Natural killer cell treated with Interleukin-12 subunit alpha and Interleukin-12 subunit beta and Interleukin-15 and Interleukin-18, amount 100 ng/mL, for 72 hours (primary cell): Measurements from ENCODE around the gene GUCY2D. TPM values are rescaled to one million over a fixed set of nuclear protein-coding genes. Genes with fewer than 3 reads are reported as not detected.

ENCODE experiments used
- ATAC-seq, 2 donors: fragments of 150-1000 bp; cut with Tn5 transposase in 1 of 2; sonication (Bioruptor Pico), chemical (Tn5 transposase) in 1 of 2; 2 replicates each; pipeline ENCODE4 v1.10.0; 2021
- DNase-seq: peaks from one replicate; pipeline ENCODE4 v3.0.0; 2022; ENCODE audit warnings: low spot score
- H3K27ac Mint-ChIP-seq, 2 donors: 1 replicate in 1 of 2; 2 replicates in 1 of 2; pipeline ENCODE4 v1.8.0; 2022; ENCODE audit warnings: mixed read lengths in 2 of 2, mild to moderate bottlenecking in 1 of 2, moderate library complexity in 1 of 2
- H3K27me3 Mint-ChIP-seq, 2 donors: 1 replicate in 1 of 2; 2 replicates in 1 of 2; pipeline ENCODE4 v1.8.0; 2022; ENCODE audit warnings: mixed read lengths in 2 of 2
- H3K36me3 Mint-ChIP-seq: one replicate; pipeline ENCODE4 v1.8.0; 2022; ENCODE audit warnings: mixed read lengths
- H3K4me1 Mint-ChIP-seq, 2 donors: 1 replicate in 1 of 2; 2 replicates in 1 of 2; pipeline ENCODE4 v1.8.0; 2022; ENCODE audit warnings: low read depth in 2 of 2, mixed read lengths in 2 of 2, mild to moderate bottlenecking in 1 of 2
- H3K4me3 Mint-ChIP-seq: one replicate; pipeline ENCODE4 v1.8.0; 2022; ENCODE audit warnings: mixed read lengths
- H3K9me3 Mint-ChIP-seq: 2 replicates; pipeline ENCODE4 v1.8.0; 2022; ENCODE audit warnings: mixed read lengths
- total RNA-seq, 2 donors: library from RNA; stranded (reverse); gene quantifications; one replicate each; pipeline ENCODE4 v1.2.3, GENCODE V29; 2022

Gene GUCY2D
- total RNA-seq, 2 donors from 2014 or later: not detected

- peaks cover 12% of the 10 kb centered on the region for H3K36me3 Mint-ChIP-seq
- no peak overlapping the region for H3K4me3 Mint-ChIP-seq
- peaks cover 4% of the 10 kb centered on the region for H3K9me3 Mint-ChIP-seq
- no peak overlapping the region for H3K27ac Mint-ChIP-seq
- H3K27me3 Mint-ChIP-seq: peaks cover 5 to 23% of the 10 kb centered on the region in 2 donors
- ATAC-seq (no peak), DNase-seq (no peak)
- no peaks in the 10 kb centered on the region for H3K4me1 Mint-ChIP-seq
Measured at GRCh38 chr17:7977805-7978204, 24.6 kb upstream of the GUCY2D start.

GRCh38 chr17:7982173-7982572, 20.2 kb upstream of the GUCY2D start:
- no peaks in the 10 kb centered on the region for H3K4me1 Mint-ChIP-seq
- no peaks in the 10 kb centered on the region for H3K9me3 Mint-ChIP-seq
- DNase-seq: no peak
- peaks cover 2 to 8% of the 10 kb centered on the region in 2 donors for H3K27me3 Mint-ChIP-seq
- H3K4me3 Mint-ChIP-seq: peak overlapping the region; percentile 14
- H3K27ac Mint-ChIP-seq: no peak overlapping the region
- no peaks in the 10 kb centered on the region for H3K36me3 Mint-ChIP-seq
- peak in 1 of 2 donors; percentile 53 for ATAC-seq

DNA sequence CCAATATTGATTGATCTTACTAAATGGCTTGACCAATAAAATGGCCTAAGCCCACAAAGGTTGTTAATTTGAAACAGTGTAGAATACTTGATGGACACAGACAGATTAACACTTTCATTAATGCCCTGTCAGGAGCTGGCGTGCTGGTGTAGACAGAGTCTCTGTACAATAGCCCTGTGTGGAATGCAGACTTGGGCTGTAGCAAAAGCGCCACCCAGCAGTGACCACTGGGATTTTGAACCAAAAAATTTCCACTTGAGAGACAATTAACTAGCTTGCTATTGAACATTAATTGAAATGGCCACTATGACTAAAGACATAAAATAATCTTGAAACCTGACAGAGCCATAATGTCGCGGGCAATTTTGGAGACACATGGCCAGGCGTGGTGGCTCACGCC, 19.7 kb upstream of the GUCY2D start:
- H3K36me3 Mint-ChIP-seq: no peaks in the 10 kb centered on the region
- no peak overlapping the region for H3K4me3 Mint-ChIP-seq
- H3K9me3 Mint-ChIP-seq: no peaks in the 10 kb centered on the region
- H3K4me1 Mint-ChIP-seq: no peaks in the 10 kb centered on the region
- H3K27me3 Mint-ChIP-seq: peaks cover 2 to 4% of the 10 kb centered on the region in 2 donors
- DNase-seq: no peak
- ATAC-seq: no peak
- no peak overlapping the region for H3K27ac Mint-ChIP-seq

DNA sequence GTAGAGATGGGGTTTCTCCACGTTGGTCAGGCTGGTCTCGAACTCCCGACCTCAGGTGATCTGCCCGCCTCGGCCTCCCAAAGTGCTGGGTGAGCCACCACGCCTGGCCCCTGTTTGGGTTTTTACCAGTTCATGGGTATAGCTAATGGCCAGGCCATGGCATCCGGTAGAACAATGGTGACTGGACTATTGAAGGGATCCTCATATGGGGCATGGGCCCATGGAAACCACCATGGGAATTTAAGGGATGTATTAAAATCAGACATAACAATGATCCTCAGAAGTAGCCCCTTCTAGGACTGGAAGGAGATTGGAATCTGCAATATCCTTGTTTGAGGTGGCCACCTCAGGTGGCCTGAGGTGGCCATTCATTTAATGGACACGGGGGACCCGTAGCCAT, 17.5 kb upstream of the GUCY2D start:
- no peaks in the 10 kb centered on the region for H3K27me3 Mint-ChIP-seq
- no peaks in the 10 kb centered on the region for H3K9me3 Mint-ChIP-seq
- peaks cover 10% of the 10 kb centered on the region in 2 donors for H3K4me1 Mint-ChIP-seq
- no peak overlapping the region for H3K27ac Mint-ChIP-seq
- no peaks in the 10 kb centered on the region for H3K36me3 Mint-ChIP-seq
- ATAC-seq (no peak), DNase-seq (no peak)
- no peak overlapping the region for H3K4me3 Mint-ChIP-seq

GRCh38 chr17:7987112-7987893, 15.1 kb upstream of the GUCY2D start:
- Mint-ChIP-seq H3K4me3 (no peak overlapping the region), H3K27ac (peak overlapping the region in 1 of 2 donors; percentile 73), H3K36me3 (no peaks in the 10 kb centered on the region), H3K9me3 (no peaks in the 10 kb centered on the region), H3K27me3 (no peaks in the 10 kb centered on the region), H3K4me1 (peaks cover 20% of the 10 kb centered on the region in 2 donors)
- ATAC-seq (no peak), DNase-seq (no peak)

GRCh38 chr17:7988750-7989178, 13.7 kb upstream of the GUCY2D start:
- DNase-seq: no peak
- peaks cover 20 to 23% of the 10 kb centered on the region in 2 donors for H3K4me1 Mint-ChIP-seq
- no peaks in the 10 kb centered on the region for H3K27me3 Mint-ChIP-seq
- H3K4me3 Mint-ChIP-seq: no peak overlapping the region
- H3K9me3 Mint-ChIP-seq: no peaks in the 10 kb centered on the region
- ATAC-seq: peak; percentile 49 to 54
- H3K27ac Mint-ChIP-seq: peak overlapping the region; percentile 73 to 86
- H3K36me3 Mint-ChIP-seq: no peaks in the 10 kb centered on the region

GRCh38 chr17:7989781-7990655, 12.4 kb upstream of the GUCY2D start:
- Mint-ChIP-seq H3K9me3 (no peaks in the 10 kb centered on the region), H3K27ac (peak overlapping the region; percentile 84 to 86), H3K27me3 (peaks cover under 1 to 7% of the 10 kb centered on the region in 2 donors), H3K4me3 (peak overlapping the region; percentile 85), H3K4me1 (peaks cover 20 to 23% of the 10 kb centered on the region in 2 donors), H3K36me3 (no peaks in the 10 kb centered on the region)
- ATAC-seq (peak; percentile 92 to 93), DNase-seq (peak; percentile 88)

GRCh38 chr17:7992516-7992915, 9.9 kb upstream of the GUCY2D start:
- peaks cover 3 to 7% of the 10 kb centered on the region in 2 donors for H3K27me3 Mint-ChIP-seq
- H3K9me3 Mint-ChIP-seq: no peaks in the 10 kb centered on the region
- no peak overlapping the region for H3K27ac Mint-ChIP-seq
- peaks cover 20 to 23% of the 10 kb centered on the region in 2 donors for H3K4me1 Mint-ChIP-seq
- no peak overlapping the region for H3K4me3 Mint-ChIP-seq
- no peak for ATAC-seq
- no peaks in the 10 kb centered on the region for H3K36me3 Mint-ChIP-seq
- no peak for DNase-seq

DNA sequence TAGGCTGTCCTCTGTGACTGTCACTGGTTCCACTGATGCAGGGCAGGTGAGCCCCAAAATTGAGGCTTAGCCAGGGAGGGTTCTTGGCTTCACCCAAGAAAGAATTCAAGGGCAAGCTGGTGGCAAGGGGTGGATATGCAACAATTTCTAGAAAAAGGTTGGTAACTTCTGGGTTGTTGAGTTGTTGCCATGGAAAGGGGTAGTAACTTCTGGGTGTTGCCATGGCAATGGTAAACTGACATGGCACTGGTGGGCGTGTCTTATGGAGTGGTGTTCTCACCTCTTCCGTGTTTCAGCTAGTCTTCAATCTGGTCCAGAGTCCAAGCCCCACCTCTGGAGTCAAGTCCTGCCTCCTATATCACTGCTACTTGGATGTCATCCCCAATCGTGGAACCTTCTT, 9.5 kb upstream of the GUCY2D start:
- ATAC-seq (no peak), DNase-seq (no peak)
- no peaks in the 10 kb centered on the region for H3K9me3 Mint-ChIP-seq
- H3K27ac Mint-ChIP-seq: no peak overlapping the region
- H3K27me3 Mint-ChIP-seq: peaks cover 3 to 7% of the 10 kb centered on the region in 2 donors
- H3K4me3 Mint-ChIP-seq: no peak overlapping the region
- H3K4me1 Mint-ChIP-seq: peaks cover 20 to 23% of the 10 kb centered on the region in 2 donors
- no peaks in the 10 kb centered on the region for H3K36me3 Mint-ChIP-seq

DNA sequence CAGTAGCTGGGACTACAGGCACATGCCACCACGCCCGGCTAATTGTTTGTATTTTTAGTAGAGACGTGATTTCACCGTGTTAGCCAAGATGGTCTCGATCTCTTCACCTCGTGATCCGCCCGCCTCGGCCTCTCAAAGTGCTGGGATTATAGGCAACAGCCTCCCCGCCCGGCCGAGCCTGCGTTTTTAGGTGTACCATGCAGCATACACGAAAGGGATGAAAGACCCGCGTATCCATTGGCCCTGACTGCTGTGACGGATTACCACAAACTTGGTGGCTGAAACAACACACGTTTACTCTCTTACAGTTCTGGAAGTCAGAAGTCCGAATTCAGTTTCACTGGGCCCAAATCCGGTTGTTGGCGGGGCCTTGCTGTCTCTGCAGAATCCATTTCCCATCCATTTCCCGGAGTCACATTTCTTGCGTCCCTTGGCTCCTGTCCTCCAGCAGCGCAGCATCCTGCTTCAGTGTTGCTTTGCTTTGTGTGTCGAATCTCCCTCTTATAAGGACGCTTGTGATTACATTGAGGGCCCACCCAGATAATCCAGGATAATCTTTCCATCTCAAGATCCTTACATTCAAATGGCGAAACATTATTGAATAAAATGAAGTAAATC, 8.3 kb upstream of the GUCY2D start:
- peaks cover 16 to 20% of the 10 kb centered on the region in 2 donors for H3K4me1 Mint-ChIP-seq
- no peak for DNase-seq
- H3K27ac Mint-ChIP-seq: no peak overlapping the region
- no peaks in the 10 kb centered on the region for H3K36me3 Mint-ChIP-seq
- H3K9me3 Mint-ChIP-seq: no peaks in the 10 kb centered on the region
- no peak overlapping the region for H3K4me3 Mint-ChIP-seq
- no peak for ATAC-seq
- peaks cover 9 to 12% of the 10 kb centered on the region in 2 donors for H3K27me3 Mint-ChIP-seq

- no peak for ATAC-seq
- Mint-ChIP-seq H3K36me3 (no peaks in the 10 kb centered on the region), H3K4me1 (peaks cover 3 to 7% of the 10 kb centered on the region in 2 donors), H3K27me3 (peaks cover 9 to 19% of the 10 kb centered on the region in 2 donors), H3K27ac (no peak overlapping the region), H3K4me3 (no peak overlapping the region), H3K9me3 (no peaks in the 10 kb centered on the region)
- no peak for DNase-seq
Measured at GRCh38 chr17:7995724-7996123, 6.7 kb upstream of the GUCY2D start.

DNA sequence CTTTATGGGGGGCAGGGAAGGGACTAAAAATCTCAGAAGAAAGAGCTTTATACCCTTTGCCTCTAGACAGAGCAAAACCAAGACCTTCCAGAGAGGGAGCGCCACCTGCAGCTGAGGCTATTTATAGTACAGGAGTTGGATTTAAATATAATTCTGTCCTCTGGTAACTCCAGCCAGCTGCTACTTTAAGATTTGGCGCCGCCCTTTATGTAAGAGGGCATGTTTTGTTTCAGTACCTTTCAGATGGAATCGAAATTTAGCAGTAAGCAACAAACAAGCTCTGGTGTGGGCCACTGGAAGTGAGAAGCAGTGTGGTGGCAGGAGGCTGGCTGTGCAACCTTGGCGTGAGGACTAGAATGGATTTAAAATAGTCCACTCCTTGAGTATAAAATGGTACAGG, 5.2 kb upstream of the GUCY2D start:
- H3K4me1 Mint-ChIP-seq: peaks cover 5 to 7% of the 10 kb centered on the region in 2 donors
- ATAC-seq (no peak), DNase-seq (no peak)
- H3K36me3 Mint-ChIP-seq: no peaks in the 10 kb centered on the region
- H3K4me3 Mint-ChIP-seq: no peak overlapping the region
- H3K27ac Mint-ChIP-seq: no peak overlapping the region
- no peaks in the 10 kb centered on the region for H3K9me3 Mint-ChIP-seq
- H3K27me3 Mint-ChIP-seq: peaks cover 20 to 33% of the 10 kb centered on the region in 2 donors

DNA sequence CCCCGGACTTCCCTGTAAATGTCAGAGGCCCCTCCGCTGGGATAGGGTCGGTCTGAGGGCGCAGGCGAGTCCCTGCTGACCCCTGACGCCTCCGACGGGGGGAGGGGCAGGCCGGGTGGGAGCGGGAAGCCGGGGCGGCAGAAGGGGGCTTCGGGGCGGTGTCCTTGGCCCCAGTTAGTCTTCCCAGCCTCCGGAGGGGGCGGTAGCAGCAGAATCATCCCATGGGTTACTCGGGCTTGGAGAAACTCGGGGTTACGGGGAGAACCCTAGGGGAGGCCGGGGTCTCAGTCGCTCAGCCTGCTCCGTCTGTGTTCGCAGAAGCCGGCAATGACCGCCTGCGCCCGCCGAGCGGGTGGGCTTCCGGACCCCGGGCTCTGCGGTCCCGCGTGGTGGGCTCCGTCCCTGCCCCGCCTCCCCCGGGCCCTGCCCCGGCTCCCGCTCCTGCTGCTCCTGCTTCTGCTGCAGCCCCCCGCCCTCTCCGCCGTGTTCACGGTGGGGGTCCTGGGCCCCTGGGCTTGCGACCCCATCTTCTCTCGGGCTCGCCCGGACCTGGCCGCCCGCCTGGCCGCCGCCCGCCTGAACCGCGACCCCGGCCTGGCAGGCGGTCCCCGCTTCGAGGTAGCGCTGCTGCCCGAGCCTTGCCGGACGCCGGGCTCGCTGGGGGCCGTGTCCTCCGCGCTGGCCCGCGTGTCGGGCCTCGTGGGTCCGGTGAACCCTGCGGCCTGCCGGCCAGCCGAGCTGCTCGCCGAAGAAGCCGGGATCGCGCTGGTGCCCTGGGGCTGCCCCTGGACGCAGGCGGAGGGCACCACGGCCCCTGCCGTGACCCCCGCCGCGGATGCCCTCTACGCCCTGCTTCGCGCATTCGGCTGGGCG, 542 bp downstream of the GUCY2D start:
- H3K4me1 Mint-ChIP-seq: peaks cover 6 to 7% of the 10 kb centered on the region in 2 donors
- H3K36me3 Mint-ChIP-seq: no peaks in the 10 kb centered on the region
- ATAC-seq (no peak), DNase-seq (no peak)
- no peak overlapping the region for H3K4me3 Mint-ChIP-seq
- no peaks in the 10 kb centered on the region for H3K9me3 Mint-ChIP-seq
- H3K27me3 Mint-ChIP-seq: peaks cover 36 to 44% of the 10 kb centered on the region in 2 donors
- no peak overlapping the region for H3K27ac Mint-ChIP-seq
